HG02852 (cell line): ENCODE measurements around the gene WAC.

Source experiments
- ATAC-seq: cut with Tn5 transposase; IDR thresholded peaks from one replicate; pipeline ENCODE4 v1.9.1; 2021; ENCODE audit warnings: mild to moderate bottlenecking, moderate library complexity; ENCODE audit not compliant: unreplicated experiment

Gene WAC

DNA sequence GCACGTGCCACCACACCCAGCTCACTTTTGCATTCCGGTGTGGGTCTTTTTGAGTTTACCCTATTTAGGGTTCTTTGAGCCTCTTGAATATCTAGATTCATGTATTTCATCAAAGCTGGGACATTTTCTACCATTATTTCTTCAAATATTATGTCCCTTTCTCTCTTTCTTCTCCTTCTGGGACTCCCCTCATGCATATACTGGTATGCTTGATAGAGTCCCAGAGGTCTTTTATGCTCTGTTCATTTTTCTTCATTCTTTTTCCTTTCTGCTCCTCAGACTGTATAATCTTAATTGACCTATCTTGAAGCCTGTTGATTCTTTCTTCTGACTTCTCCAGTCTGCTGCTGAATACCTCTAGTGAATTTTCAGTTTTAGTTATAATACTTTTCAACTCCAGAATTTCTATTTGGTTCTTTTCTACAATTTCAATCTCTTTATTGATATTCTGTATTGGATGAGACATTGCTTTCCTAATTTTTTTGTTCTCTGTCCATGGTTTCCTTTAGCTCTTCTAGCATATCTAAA is 9.1 kb upstream of the WAC start:
- ATAC-seq, result no peak

DNA sequence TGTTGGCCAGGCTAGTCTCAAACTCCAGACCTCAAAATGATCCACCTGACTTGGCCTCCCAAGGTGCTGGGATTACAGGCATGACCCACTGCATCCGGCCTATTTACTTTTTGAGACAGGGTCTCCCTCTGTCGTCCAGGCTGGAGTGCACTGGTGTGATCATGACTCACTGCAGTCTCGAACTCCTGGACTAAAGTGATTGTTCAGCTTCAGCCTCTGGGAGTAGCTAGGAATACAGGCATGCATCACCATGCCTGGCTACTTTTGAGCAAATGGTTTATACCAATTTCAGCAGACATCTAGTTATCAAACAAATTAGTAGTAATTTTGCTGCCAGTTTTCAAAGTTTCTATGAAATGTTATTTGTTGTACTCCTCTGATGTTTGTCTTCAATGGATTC is 2.2 kb upstream of the WAC start:
- no peak for ATAC-seq

DNA sequence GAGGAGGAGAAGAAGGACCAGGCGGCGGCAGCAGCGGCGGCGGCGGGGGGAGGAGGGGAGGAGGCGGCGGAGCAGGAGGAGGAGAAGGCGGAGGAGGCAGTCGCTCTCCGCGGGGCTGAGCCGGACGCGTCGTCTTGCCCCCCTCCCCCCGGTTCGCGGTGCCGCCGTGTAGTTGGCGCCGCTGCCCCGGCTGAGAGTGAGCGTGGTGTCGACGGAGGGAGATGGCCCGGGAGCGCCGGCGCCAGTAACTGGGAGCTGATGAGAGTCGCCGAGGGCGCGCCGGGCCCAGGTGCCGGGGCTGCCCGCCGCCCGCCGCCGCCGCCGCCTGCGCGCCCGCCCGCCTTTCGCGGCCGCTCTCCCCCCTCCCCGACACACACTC is 257 bp downstream of the WAC start:
- peak; percentile 2 for ATAC-seq

DNA sequence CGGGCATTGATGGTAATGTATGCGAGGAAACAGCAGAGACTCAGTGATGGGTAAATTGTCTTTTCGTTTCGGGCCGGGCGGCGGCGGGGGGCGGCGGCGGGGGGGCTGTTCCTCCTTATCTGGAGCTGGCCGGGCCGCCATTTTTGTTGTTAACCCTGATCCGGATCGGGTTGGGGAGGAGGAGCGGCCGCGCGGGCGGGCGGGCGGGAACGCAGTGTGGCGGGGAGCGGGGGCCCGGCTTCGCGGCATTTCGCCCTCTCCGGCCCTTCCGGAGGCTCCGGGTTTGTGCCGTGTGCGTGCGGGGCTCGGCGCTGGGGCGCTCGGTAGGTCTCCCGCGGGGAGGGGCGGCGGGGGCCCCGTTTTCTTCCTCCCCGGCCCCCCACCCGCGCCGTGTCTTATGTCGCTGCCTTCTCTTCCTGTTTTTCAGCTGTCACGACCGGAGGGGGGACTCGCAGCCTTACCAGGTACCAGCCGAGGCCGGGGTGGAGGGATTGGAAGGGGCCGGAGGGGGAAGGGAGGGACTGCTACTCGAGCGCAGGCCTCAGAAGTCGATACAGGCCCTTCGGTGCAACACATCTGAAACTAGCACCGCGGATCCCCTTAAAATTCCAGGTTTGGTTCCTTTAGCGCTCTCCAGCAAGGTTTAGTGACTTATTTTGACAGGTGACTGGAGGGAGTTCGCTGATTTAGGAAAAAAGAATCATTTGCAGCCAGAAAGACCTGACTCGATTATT is 820 bp downstream of the WAC start:
- ATAC-seq, result peak; percentile 20

DNA sequence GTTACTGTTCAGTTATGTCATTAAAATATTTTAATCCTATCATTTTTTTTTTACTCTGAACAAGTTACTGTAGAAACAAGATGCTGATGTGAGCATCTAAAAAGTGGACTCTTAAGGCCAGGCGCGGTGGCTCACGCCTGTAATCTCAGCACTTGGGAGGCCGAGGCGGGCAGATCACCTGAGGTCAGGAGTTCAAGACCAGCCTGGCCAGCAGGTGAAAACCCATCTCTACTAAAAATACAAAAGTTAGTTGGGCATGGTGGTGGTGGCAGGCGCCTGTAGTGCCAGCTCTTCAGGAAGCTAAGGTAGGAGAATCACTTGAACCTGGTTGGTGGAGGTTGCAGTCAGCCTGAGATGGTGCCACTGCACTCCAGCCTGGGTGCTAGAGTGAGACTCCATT is 2.9 kb downstream of the WAC start:
- no peak for ATAC-seq

DNA sequence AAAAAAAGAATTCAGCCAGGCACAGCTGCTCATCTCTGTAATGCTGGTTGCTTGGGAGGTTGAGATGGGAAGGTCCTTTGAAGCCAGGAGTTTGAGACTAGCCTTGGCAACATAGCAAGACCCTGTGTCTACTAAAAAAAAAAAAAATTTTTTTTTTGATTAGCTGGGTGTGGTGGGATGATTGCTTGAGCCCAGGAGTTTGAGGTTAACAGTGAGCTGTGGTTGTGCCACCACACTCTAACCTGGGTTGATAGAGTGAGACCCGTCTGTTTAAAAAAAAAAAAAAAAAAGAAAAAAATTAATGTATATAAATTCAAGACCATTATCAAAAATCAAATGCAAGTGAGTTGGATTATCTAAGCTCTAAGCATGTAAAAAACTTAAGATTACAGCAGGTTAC is 5.7 kb downstream of the WAC start:
- ATAC-seq, result no peak

DNA sequence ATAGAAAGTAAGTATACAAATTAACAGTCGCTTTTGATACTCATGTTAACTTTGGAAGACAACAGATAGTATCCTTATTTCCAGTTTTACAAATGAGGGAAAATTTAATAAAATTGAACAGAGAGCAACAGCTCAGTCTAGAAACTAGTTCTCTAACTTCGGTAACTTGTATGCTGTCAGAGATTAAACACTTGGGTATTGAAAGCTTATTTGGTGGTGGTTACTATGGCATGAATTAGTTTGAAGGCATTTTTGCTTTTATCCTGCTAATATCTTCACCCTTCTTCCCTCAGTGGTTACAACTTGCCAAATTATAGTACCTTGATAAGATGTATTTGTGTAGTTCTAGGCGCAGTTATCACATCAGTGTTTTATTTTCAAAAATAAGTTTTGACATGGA is 7.2 kb downstream of the WAC start:
- ATAC-seq, result no peak

DNA sequence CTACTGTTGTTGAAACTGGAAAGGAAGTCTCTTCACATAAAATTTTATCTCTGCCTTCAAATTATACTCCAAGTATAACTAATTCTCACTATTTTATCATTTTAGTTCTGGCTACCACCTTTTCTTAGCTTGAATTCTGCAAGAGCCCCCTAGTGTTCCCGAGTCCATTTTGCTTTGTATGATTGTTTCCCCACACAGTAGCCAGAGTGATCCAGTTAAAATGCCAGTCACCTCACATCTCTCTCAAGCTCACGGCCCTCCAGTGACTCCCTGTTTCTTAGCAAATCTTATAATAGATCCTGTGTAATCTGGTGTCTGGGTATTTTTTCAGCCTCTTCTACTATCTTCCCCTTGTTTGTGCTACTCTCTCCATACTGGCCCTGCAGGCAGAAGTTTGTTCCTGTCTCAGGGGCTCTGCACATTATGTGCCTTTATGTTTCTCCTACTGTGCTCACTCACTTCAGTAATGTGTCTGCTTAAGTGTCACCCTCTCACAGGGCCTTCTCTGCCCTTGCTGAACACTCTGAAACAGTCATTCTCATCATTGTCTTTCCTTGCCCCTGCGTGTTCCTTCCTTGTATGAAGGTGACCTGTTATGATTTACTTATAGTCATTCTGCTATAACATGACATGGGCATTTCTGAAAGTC is 8.9 kb downstream of the WAC start:
- no peak for ATAC-seq

DNA sequence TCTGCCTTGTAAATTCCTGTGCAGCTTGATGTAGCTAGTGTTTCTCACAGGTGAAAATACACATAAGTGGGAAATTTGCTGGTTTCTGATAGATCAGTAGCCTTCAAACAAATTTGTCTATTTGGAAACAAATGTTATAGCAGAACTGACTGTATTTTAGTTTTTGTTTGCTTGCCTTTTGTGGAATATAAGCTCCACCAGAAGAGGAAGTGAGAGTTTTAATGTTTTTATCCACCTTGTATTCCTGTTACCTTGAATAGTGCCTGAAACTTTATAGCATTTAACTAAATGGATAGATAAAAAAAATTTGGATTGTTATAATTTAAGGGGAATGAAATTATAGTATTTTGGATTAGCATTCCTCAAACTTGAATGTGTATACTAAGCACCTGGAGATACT is 9.8 kb downstream of the WAC start:
- no peak for ATAC-seq

DNA sequence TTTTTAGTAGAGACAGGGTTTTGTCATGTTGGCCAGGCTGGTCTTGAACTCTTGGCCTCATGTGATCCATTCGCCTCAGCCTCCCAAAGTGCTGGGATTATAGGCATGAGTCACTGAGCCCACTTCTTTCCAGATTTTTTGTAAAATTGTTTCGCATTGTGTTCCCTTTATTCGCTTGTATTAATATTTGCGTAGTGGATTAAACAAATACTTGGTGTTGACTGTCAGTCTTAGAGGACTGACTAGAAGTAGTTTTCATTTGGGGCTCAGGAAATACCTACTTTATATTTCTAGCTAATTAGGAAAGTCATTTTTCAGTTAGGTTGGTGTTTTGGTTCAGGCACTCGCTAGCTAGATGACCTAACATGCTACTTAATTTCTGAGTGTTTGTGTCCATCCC is 11.1 kb downstream of the WAC start:
- ATAC-seq, result no peak

DNA sequence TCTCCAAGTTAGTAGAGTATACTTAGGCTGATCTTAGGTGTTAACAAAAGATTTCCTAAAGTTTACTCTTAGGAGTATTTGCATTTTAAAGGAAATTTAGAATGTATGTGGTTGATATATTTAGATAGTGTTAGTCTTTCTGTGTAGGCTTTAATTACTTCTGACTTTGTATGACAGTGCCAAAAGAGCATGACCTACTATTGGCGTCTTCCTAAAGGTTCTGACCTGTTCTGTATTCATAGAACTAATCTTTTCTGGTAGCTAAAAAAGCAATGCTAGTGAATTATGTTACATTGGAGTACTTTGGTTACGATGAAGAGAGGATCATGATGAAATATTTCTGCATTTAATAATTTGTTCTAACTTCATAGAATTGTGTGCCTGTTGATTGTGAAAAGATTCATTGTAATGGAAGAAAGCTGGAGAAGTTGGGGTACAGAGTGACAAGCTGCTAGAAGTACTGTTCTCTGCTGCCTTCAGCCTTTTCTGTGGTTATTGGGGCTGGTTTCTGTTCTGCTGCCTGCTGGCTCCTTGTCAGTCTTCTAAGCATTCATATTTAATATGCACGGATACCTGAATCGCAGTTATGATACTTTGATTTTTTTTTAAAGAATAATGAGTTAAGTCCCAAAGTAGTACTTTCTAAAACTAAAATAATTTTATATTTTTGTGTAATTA is 13.2 kb downstream of the WAC start:
- ATAC-seq, result peak; percentile 82

DNA sequence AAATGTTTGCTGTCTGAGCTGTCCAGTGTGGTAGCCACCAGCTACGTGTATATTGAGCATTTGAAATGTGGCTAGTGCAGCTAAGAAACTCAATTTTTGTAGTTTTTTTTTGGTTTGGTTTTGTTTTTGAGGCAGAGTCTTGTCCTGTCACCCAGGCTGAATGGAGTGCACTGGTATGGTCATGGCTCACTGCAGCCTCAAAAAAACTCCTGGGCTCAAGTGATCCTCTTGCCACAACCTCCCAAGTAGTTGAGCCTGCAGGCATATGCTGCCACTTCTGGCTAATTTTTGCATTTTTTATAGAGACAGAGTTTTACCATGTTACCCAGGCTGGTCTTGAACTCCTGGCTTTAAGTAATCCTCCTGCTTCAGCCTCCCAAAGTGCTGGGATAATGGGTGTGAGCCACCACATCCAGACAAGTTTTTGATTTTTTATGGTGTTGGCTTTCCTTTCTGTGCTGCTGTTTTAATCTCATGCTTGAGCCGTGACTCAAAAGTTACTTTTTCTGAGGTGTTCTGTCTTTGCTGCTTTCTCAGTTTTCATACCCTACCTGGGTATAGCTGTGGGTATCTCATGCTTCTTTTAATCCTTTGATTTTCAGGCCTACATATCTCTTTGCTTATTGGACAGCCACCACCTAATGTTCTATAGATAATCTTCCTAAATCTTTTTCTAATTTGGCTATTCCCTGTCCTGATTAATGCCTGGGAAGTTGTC is 16.0 kb downstream of the WAC start:
- ATAC-seq, result no peak

DNA sequence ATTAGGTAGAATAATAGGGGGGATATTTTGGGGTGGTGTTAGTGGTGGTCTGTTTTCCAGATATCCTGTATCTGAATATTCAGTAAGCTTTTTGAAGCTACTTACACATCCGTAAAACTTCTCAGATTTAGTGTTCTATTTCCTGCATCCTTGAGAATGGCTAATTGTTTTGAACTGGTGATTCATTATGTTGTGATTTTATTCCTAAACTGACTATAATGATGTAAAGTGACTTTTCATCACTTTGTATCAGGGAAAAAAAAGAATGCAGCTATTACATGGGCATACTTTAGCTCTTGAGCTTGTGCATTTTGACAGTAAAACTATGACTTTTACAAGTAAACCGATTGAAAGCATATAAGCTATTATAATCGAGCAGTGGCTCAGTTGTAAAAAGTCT is 18.2 kb downstream of the WAC start:
- no peak for ATAC-seq

DNA sequence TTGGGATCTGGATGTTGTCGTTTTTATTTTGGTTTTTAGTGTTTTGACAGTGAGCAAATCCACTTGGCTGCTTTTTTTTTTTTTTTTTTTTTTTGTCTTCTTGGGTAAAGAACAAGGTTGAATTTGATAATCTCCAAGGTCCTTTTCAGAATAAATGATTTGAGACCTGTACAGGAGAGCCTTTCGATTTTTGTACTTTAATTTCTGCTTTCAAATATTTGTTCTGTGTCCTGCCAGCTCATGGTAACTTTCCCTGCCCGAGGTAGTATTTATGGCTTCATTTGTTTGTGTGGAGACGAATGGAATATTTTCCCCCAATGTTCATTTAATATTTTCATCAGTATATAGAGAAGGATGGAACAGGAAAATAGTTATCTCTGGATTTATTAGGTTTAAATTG is 19.9 kb downstream of the WAC start:
- ATAC-seq, result no peak

DNA sequence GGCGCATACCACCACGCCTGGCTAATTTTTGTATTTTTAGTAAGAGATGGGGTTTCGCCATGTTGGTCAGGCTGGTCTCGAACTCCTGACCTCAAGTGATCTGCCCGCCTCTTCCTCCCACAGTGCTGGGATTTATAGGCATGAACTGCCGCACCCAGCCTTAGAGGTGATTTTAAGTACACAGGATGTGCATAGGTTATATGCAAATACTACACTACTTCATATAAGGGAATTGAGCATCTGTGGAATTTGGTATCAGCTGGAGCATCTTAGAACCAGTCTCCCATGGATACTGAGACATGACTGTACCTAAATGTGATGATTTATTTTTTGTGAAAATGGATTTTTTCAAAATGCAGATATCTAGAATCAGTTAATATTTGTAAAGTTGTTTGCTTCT is 21.1 kb downstream of the WAC start:
- no peak for ATAC-seq

DNA sequence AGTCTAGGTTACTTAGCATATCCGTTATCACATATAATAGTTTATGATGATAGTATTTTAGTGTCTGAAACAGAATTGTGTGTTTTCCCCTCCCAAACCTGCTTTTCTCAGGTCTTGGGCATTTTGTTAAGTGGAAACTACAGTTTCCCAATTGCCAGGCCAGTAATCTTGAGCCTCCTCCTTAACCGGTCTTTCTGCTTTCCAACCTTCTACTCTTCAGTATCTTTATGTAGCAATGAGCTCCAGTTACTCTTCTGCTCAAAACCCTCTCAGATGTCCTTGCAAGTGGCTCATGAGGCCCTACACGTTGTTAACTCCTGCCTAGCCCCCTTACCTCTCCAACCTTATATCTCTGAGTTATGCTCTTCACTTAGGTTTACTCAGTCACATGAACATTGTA is 22.0 kb downstream of the WAC start:
- ATAC-seq, result no peak

DNA sequence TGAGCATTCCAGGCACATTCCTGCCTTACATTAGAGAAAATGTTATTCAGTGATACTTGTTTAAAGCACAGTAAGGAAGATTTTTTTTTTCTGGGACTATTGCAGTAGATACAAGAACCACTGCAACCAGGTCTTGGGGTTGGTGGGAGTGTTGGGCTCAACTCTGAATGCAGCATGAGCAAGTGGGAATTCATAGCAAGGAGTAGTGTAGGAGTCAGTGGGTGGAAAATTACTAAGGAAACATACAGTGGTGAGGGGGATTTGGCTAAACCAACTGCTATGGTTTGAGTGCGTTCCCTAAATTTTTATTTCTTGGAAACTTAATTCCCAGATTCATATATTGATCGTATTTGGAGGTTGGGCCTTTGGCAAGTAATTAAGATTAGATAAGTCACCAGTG is 22.4 kb downstream of the WAC start:
- ATAC-seq, result no peak

DNA sequence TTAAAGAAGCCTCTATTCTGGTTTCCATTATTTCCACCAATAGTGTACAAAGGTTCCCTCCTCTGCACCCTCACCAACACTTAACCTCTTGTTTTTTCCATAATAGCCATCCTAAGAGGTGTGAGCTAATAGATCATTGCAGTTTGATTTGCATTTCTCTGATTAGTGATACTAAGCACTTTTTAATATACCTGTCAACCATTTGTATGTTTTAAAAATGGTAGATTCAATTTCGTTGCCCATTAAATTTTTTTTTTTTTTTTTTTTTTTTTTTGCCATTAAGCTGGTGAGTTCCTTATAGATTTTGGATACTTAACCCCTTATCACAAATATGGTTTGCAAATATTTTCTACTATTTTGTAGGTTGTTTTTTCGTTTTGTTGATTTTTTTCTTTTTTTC is 23.2 kb downstream of the WAC start:
- ATAC-seq, result no peak

DNA sequence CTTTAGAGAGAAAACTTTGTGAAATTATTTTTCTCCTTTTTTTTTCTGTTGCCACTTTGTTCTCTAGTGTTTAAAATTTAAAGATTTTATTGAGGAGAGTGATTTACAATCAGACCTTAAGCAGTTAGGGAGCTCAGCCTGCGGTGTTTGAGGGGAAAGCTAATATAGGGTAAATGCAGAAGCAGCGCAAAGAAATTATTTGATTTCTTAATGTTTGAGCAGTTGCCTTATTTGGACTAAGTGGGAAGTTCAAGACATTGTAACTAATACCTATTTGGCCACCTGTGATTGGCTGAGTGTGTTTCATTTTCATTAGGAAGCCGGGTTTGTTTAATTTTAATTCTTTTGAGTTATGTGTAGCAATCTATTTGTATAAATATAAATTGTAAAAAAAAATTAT is 25.3 kb downstream of the WAC start:
- no peak for ATAC-seq

DNA sequence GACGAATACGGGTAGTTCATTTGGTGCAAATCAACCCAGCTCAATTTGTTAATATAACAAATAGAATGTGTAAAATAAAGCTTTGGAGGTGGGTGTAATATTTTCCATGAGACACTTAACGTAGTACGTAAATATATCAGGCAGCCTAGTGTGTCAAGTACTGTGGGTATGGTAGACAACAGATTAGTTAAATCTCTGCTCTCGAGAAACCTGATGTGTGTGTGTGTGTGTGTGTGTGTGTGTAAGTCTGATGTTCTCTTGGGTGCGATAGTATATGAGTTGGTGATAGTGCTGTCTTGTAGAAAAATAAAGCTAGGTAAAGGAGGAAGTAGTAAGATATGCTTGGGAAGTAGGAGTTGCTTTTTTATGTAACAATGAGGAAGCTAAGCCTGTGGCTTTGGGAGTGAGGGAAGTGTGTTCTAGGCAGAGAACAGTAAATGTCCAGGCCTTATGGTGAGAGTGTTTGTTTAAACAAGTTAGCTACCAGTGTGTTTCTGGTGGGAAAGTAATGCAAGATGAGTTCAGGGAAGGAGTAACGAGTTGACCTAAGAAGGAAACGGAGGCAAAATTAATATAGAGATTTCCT is 26.1 kb downstream of the WAC start:
- no peak for ATAC-seq

DNA sequence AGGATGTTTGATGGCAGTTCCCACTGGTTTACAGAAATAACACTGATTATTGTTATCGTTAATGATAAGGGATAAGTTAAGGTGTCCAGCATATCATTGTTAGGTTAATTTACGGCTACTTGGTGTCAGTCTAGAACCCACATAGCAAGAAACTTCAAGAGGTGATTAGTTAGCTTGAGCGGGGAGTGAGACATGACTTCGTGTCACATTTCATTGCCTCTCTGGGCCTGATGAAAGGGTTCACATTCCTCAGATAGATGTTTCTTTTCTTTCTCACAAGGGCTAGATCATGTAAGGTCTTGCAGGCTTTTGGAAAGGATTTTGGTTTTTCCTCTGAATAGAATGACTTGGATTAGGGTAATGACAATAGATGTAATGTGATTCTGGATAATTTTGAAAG is 26.7 kb downstream of the WAC start:
- no peak for ATAC-seq
